GM18511 (cell line): ENCODE results near the gene TLCD3A.
A peak's percentile ranks its signal among the peaks of the same experiment; 100 is the strongest.
"Not testable (repeated sequence)": the region's sequence is repeated elsewhere in the genome, so short reads cannot be mapped to it uniquely, and the experiment has no call there.

ENCODE experiments used
- ATAC-seq: cut with Tn5 transposase; IDR thresholded peaks from one replicate; pipeline ENCODE4 v1.9.1; 2021; ENCODE audit warnings: mild to moderate bottlenecking, moderate library complexity; ENCODE audit not compliant: unreplicated experiment

TLCD3A gene

GRCh38 chr17:746783-747629, 14.6 kb downstream of the TLCD3A start:
- no peak for ATAC-seq

DNA sequence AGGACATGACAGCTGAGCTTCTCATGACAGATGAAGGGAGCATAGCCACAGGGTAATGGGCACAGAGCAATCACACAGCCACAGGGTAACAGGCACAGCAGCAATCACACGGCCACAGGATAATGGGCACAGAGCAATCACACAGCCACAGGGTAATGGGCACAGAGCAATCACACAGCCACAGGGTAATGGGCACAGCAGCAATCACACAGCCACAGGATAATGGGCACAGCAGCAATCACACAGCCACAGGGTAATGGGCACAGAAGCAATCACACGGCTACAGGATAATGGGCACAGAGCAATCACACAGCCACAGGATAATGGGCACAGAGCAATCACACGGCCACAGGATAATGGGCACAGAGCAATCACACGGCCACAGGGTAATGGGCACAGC, 16.2 kb downstream of the TLCD3A start:
- not testable (repeated sequence) for ATAC-seq

GRCh38 chr17:749359-749758, 17.0 kb downstream of the TLCD3A start:
- not testable (repeated sequence) for ATAC-seq

DNA sequence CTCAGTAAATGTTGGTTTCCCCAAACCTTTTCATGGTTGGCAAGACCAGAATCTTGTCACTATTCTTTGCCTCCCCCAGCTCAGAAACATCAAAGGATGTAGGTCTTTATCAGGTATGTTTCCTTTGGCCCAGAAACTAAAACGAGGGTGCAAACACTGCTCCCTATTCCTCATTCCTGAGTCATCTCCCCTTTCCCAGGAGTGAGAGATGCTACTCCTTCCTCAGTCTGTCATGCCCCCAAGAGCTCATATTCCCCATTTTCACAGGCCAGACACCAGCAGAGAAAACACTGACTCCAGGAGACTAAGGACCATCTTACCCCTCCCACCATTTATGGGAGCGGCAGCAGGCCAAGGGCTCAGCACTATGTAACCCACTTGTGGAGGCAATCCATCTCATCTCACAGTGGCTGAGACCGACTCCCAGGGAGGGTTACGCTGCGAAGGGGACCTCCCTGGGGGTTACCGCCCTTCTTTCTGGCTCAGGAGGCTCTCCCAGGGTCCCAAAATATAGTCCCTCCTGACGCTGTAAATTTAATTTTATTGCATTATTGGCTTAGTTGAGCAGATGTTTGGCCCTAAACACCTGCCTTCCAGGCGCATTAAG, 18.1 kb downstream of the TLCD3A start:
- no peak for ATAC-seq

GRCh38 chr17:751269-752001, 19.0 kb downstream of the TLCD3A start:
- ATAC-seq = peak; percentile 42

DNA sequence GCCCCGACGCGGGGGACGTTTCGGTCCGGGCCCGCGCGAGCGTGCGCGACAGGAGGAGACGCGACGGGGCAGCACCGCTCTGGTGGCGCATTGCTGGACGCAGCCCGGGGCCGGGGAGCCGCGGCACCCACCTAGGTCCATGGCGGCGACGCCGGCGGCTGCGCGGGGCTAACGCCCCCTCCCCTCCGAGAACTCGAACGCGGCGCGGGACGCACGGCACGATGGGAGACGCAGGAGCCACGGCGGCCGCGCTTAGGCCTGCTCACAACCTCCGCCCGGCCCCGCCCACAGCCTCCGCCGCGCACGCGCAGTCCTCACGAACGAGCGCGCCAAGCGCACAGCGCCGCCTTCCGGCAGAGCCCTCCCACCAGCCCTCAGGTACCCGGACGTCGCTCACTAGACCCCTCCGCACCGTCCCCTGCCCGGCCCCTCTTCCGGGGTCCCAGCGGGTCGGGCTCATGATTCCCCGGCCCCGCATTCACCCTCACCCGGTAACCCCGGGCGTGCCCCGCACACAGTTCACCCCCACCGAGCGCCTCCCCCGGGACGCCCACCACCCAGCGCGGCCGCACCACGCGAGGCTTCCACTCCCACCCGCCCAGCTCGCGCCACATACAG, 19.7 kb downstream of the TLCD3A start, which contains the start of gene GEMIN4:
GEMIN4 (minus strand) TSS at position 263 of the 618 bp plus-strand sequence; CDS start at position 141, 122 bp downstream.
- ATAC-seq = peak; percentile 83

- peak; percentile 28 for ATAC-seq
Measured at GRCh38 chr17:752620-753219, 20.3 kb downstream of the TLCD3A start.

GRCh38 chr17:753418-753817, 21.0 kb downstream of the TLCD3A start:
- ATAC-seq = no peak

DNA sequence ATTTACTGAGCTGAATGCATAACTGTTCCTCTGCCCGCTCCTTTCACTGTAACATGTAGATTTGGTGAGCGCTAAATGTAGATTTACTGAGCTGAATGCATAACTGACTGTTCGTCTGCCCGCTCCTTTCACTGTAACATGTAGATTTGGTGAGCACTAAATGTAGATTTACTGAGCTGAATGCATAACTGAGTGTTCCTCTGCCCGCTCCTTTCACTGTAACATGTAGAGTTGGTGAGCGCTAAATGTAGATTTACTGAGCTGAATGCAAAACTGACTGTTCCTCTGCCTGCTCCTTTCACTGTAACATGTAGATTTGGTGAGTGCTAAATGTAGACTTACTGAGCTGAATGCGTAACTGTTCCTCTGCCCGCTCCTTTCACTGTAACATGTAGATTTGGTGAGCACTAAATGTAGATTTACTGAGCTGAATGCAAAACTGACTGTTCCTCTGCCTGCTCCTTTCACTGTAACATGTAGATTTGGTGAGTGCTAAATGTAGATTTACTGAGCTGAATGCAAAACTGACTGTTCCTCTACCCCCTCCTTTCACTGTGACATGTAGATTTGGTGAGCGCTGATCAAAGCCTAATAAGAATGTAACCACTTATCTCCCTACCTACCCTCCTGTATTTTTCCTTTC, 23.0 kb downstream of the TLCD3A start:
- ATAC-seq = not testable (repeated sequence)

DNA sequence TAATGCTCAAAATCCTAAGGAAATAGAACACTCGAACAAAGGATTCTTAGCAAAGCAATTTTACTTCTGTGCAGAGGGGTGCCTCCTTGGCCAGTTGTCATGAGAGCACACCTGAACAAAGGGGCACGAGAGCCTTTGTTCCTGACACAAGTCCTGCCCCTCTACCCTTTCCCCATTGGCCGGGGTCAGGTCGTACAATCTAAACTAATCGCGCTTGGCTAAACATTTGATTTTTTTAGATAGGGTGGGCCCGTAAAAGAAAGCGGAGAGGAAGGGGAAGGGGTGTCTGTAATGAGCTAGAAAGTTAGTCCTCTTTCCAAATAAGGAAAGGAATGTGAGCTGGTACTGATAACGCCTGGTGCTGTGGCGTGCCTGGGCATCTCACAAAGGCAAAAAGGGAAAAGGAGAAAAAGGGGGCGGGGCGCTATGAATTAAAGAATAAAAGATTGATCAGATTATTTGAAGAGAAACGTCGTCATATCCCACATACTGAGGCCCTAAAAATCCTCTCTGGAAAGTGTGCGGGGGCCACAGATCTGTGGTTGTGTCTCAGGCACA, 23.7 kb downstream of the TLCD3A start:
- not testable (repeated sequence) for ATAC-seq

- no peak for ATAC-seq
Measured at GRCh38 chr17:759964-760363, 27.6 kb downstream of the TLCD3A start.

DNA sequence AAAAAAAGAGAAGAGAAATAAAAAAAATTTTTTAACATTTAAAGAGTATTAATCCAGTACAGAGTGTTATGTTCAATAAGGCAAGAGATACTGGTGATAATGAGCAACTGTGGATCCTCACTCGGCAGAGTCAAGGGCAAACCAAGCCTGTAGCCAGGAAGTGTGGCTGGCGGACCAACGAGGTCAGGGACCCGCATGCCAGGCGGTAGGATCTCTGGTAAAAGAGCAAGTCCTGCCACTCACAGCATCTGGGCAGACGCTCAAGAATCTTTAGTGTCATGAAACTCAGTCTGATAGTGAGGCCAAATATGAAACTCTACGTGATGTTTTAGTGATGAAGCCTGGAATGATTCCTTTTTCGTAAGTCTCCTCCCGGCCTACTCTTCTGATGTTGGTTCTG, 28.0 kb downstream of the TLCD3A start:
- no peak for ATAC-seq

DNA sequence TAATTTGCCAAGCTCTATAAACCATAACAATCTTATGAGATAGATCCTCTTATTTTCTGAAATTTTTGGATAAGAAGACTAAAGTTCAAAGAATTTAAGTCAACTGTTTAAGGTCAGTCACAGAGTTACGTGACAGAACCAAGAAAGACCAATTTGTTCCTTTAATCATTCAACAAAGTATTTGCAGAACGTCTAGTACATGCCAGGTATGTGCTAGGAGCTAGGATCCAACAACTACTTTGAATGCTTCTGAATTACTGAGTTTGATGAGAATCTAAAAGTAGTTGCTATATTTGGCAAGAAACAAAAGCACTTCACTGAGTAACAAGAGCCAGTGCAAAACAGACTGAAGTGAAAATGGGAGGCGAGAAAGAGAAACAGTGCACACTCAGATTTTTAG, 34.7 kb downstream of the TLCD3A start:
- ATAC-seq = no peak

- ATAC-seq = no peak
Measured at GRCh38 chr17:773016-773415, 40.6 kb downstream of the TLCD3A start.

- no peak for ATAC-seq
Measured at GRCh38 chr17:773467-774312, 41.3 kb downstream of the TLCD3A start.

GRCh38 chr17:774313-774584, 41.9 kb downstream of the TLCD3A start:
- no peak for ATAC-seq

GRCh38 chr17:778096-778495, 45.7 kb downstream of the TLCD3A start:
- ATAC-seq = no peak

DNA sequence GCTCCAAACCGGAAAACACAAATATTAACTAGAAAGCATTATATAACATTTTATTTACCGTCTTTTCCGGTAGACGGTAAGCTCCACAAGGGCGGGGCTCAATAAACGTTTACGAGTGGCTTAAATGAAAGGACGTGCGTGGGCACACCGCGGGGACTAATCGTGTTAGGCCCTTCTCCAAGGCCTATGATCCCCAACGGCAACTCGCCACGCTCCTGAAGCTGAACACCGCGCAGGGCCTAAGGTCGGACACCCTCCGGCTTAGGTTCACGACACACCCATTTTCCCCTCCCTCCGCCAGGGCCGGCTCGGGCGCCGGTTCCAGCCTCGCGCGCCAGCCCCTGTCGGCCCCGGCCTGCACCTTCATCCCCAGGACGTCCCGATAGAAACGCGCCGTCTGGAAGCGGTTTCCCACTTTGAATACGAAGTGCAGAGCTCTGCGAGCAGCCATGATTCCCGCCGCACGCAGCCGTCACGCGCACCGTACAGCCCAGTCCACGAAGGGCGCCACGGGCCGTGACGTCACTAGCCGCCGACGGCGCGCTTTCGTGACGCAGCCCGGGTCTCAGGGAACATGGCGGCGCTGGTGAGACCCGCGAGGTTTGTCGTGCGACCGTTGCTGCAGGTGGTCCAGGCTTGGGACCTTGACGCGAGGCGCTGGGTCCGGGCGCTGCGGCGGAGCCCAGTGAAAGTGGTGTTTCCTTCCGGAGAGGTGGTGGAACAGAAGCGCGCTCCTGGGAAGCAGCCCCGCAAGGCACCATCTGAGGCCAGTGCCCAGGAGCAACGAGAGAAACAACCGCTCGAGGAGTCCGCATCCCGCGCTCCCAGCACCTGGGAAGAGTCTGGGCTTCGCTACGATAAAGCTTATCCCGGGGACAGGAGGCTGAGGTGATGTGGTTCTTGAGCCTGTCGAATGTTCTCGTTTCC, 49.7 kb downstream of the TLCD3A start, which contains the start of the genes GLOD4 and MRM3:
GLOD4 (minus strand) TSS at position 476 of the 927 bp plus-strand sequence; CDS start at position 451, 25 bp downstream.
MRM3 (plus strand) TSS at position 549 of the 927 bp plus-strand sequence; CDS start at position 575, 26 bp downstream.
- ATAC-seq = peak; percentile 95
